Breast epithelium (tissue), 3 donors: ENCODE results near the gene CAPZA2.

Source experiments
- POLR2A ChIP-seq: fragments of 450-650 bp; IDR thresholded peaks from one replicate; pipeline ENCODE4 v1.6.1; 2016; ENCODE audit warnings: antibody characterized with exemption, mild to moderate bottlenecking, moderate library complexity
- POLR2AphosphoS5 ChIP-seq, 3 donors: sonication (generic); formaldehyde crosslinking; IDR thresholded peaks; one replicate each; pipeline ENCODE4 v1.6.1; 2017; ENCODE audit warnings: antibody characterized with exemption in 3 of 3
- TF ChIP-seq, protein P1 (sequence below), 3 donors: fragments of 450-650 bp; IDR thresholded peaks; one replicate each; pipeline ENCODE4 v1.5.1; 2016 to 2017; ENCODE audit warnings: antibody characterized with exemption in 3 of 3, mild to moderate bottlenecking in 3 of 3, moderate library complexity in 3 of 3

DNA sequence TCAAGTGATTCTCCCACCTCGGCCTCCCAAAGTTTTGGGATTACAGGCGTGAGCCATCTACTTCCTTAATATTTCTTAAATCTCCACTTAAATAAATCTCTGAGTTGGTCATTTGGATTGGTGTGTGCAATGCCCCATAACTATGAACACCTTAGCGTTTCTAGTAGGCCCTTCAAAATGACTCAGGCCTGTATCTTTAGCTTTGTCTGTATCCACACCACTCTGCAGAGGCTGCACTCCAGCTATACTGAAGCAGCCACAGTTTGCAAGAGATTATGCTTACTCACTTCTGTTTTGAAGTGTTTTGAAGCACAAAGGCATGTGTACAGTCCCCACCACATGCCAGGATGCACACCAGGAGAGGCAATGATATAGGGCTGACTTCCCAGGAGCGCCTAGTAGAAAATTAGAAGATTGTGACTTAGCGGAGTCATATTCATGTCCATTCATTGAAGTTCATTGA is 88.5 kb downstream of the CAPZA2 start:
- TF ChIP-seq, protein P1, sequence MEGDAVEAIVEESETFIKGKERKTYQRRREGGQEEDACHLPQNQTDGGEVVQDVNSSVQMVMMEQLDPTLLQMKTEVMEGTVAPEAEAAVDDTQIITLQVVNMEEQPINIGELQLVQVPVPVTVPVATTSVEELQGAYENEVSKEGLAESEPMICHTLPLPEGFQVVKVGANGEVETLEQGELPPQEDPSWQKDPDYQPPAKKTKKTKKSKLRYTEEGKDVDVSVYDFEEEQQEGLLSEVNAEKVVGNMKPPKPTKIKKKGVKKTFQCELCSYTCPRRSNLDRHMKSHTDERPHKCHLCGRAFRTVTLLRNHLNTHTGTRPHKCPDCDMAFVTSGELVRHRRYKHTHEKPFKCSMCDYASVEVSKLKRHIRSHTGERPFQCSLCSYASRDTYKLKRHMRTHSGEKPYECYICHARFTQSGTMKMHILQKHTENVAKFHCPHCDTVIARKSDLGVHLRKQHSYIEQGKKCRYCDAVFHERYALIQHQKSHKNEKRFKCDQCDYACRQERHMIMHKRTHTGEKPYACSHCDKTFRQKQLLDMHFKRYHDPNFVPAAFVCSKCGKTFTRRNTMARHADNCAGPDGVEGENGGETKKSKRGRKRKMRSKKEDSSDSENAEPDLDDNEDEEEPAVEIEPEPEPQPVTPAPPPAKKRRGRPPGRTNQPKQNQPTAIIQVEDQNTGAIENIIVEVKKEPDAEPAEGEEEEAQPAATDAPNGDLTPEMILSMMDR (IDR thresholded peaks at IDR 0.05) = no peak
- TF ChIP-seq POLR2A (no peak), POLR2AphosphoS5 (IDR thresholded peaks at IDR 0.05) (no peak)
